Measurements from ENCODE around the gene BACH1.

The BACH1 gene

GRCh38 chr21:29346771-29347170, 48.0 kb downstream of the BACH1 start:
- H3K4me1 ChIP-seq (ENCODE audit: control insufficient read depth in 1 of 2, insufficient read depth in 2 of 2, low read length in 2 of 2) = peaks cover 8 to 11% of the 10 kb centered on the region in 2 experiments
- H3K9me3 ChIP-seq (ENCODE audit: insufficient read depth, low read depth, low read length) = no peaks in the 10 kb centered on the region
- DNase-seq = no peak
- H3K27ac ChIP-seq (ENCODE audit: low read depth, low read length) = no peak overlapping the region
- no peak overlapping the region for H3K14ac ChIP-seq (ENCODE audit: low read length)
- no peak overlapping the region for H3K9ac ChIP-seq (ENCODE audit: low read length)
- peaks cover 2% of the 10 kb centered on the region in 2 experiments for H3K36me3 ChIP-seq (ENCODE audit: control insufficient read depth in 1 of 2, insufficient read depth in 2 of 2, low read length in 2 of 2)
- no peak overlapping the region for H4K91ac ChIP-seq (ENCODE audit: low read depth, low read length)
- no peak overlapping the region for H2AFZ ChIP-seq (ENCODE audit: insufficient read depth, low read length, poor library complexity)
- no peak overlapping the region for H2BK120ac ChIP-seq (ENCODE audit: insufficient read depth, low read length, poor library complexity)
- no peak overlapping the region for H2BK5ac ChIP-seq (ENCODE audit: low read depth, low read length, poor library complexity)
- no peak overlapping the region for H3K4me2 ChIP-seq (ENCODE audit: low read length)
- H3K79me1 ChIP-seq (ENCODE audit: low read length) = no peaks in the 10 kb centered on the region
- H3K4me3 ChIP-seq (ENCODE audit: low read depth, low read length) = no peak overlapping the region
- H3K79me2 ChIP-seq (ENCODE audit: control insufficient read depth, insufficient read depth, low read length, poor library complexity) = no peaks in the 10 kb centered on the region
- H3K23ac ChIP-seq (ENCODE audit: low read length) = no peak overlapping the region
- no peak overlapping the region for H4K12ac ChIP-seq (ENCODE audit: low read depth, low read length)
- H4K8ac ChIP-seq (ENCODE audit: low read depth, low read length) = no peak overlapping the region
- no peak overlapping the region for H3K4ac ChIP-seq (ENCODE audit: low read depth, low read length)
- WGBS (ENCODE audit: extremely low coverage, insufficient coverage, insufficient read length) = no CpG with 5 or more reads among the region's 4 CpGs
- no peak overlapping the region for H2AK5ac ChIP-seq (ENCODE audit: low read length)
- no peak overlapping the region for H2BK12ac ChIP-seq (ENCODE audit: low read length)
- no peaks in the 10 kb centered on the region for H3K27me3 ChIP-seq (ENCODE audit: insufficient read depth, low read length)
- H3K18ac ChIP-seq (ENCODE audit: low read length) = no peak overlapping the region

- H3K4me3 ChIP-seq (ENCODE audit: low read depth, low read length) = no peak overlapping the region
- H3K23ac ChIP-seq (ENCODE audit: low read length) = no peak overlapping the region
- no peaks in the 10 kb centered on the region for H3K27me3 ChIP-seq (ENCODE audit: insufficient read depth, low read length)
- H2AFZ ChIP-seq (ENCODE audit: insufficient read depth, low read length, poor library complexity) = no peak overlapping the region
- no peak overlapping the region for H3K9ac ChIP-seq (ENCODE audit: low read length)
- no peaks in the 10 kb centered on the region for H3K9me3 ChIP-seq (ENCODE audit: insufficient read depth, low read depth, low read length)
- no peak overlapping the region for H2BK12ac ChIP-seq (ENCODE audit: low read length)
- H4K91ac ChIP-seq (ENCODE audit: low read depth, low read length) = no peak overlapping the region
- H2AK5ac ChIP-seq (ENCODE audit: low read length) = no peak overlapping the region
- WGBS (ENCODE audit: extremely low coverage, insufficient coverage, insufficient read length) = no CpG with 5 or more reads among the region's 4 CpGs
- no peak for DNase-seq
- no peak overlapping the region for H4K8ac ChIP-seq (ENCODE audit: low read depth, low read length)
- no peak overlapping the region for H3K18ac ChIP-seq (ENCODE audit: low read length)
- H3K4me2 ChIP-seq (ENCODE audit: low read length) = no peak overlapping the region
- peaks cover 2% of the 10 kb centered on the region for H3K79me1 ChIP-seq (ENCODE audit: low read length)
- H4K12ac ChIP-seq (ENCODE audit: low read depth, low read length) = no peak overlapping the region
- no peak overlapping the region for H2BK120ac ChIP-seq (ENCODE audit: insufficient read depth, low read length, poor library complexity)
- H3K27ac ChIP-seq (ENCODE audit: low read depth, low read length) = no peak overlapping the region
- no peaks in the 10 kb centered on the region for H3K79me2 ChIP-seq (ENCODE audit: control insufficient read depth, insufficient read depth, low read length, poor library complexity)
- no peak overlapping the region for H3K14ac ChIP-seq (ENCODE audit: low read length)
- H3K4me1 ChIP-seq (ENCODE audit: control insufficient read depth in 1 of 2, insufficient read depth in 2 of 2, low read length in 2 of 2) = peaks cover 8 to 11% of the 10 kb centered on the region in 2 experiments
- peaks cover 2 to 3% of the 10 kb centered on the region in 2 experiments for H3K36me3 ChIP-seq (ENCODE audit: control insufficient read depth in 1 of 2, insufficient read depth in 2 of 2, low read length in 2 of 2)
- H2BK5ac ChIP-seq (ENCODE audit: low read depth, low read length, poor library complexity) = no peak overlapping the region
- H3K4ac ChIP-seq (ENCODE audit: low read depth, low read length) = no peak overlapping the region
These were observed 48.6 kb downstream of the BACH1 start for GRCh38 chr21:29347274-29347681.

- no peaks in the 10 kb centered on the region for H3K27me3 ChIP-seq (ENCODE audit: insufficient read depth, low read length)
- no peak overlapping the region for H3K4me3 ChIP-seq (ENCODE audit: low read depth, low read length)
- no peak overlapping the region for H3K9ac ChIP-seq (ENCODE audit: low read length)
- H3K18ac ChIP-seq (ENCODE audit: low read length) = no peak overlapping the region
- no peak overlapping the region for H3K23ac ChIP-seq (ENCODE audit: low read length)
- no peak overlapping the region for H3K4ac ChIP-seq (ENCODE audit: low read depth, low read length)
- H3K79me2 ChIP-seq (ENCODE audit: control insufficient read depth, insufficient read depth, low read length, poor library complexity) = no peaks in the 10 kb centered on the region
- H3K27ac ChIP-seq (ENCODE audit: low read depth, low read length) = no peak overlapping the region
- peaks cover 6 to 13% of the 10 kb centered on the region in 2 experiments for H3K36me3 ChIP-seq (ENCODE audit: control insufficient read depth in 1 of 2, insufficient read depth in 2 of 2, low read length in 2 of 2)
- no peak overlapping the region for H4K8ac ChIP-seq (ENCODE audit: low read depth, low read length)
- H2AK5ac ChIP-seq (ENCODE audit: low read length) = no peak overlapping the region
- WGBS (ENCODE audit: extremely low coverage, insufficient coverage, insufficient read length) = no CpG with 5 or more reads among the region's 4 CpGs
- H4K12ac ChIP-seq (ENCODE audit: low read depth, low read length) = no peak overlapping the region
- H2BK12ac ChIP-seq (ENCODE audit: low read length) = no peak overlapping the region
- no peak overlapping the region for H2BK120ac ChIP-seq (ENCODE audit: insufficient read depth, low read length, poor library complexity)
- DNase-seq = no peak
- H3K4me1 ChIP-seq (ENCODE audit: control insufficient read depth in 1 of 2, insufficient read depth in 2 of 2, low read length in 2 of 2) = peaks cover 4 to 5% of the 10 kb centered on the region in 2 experiments
- H2BK5ac ChIP-seq (ENCODE audit: low read depth, low read length, poor library complexity) = no peak overlapping the region
- H2AFZ ChIP-seq (ENCODE audit: insufficient read depth, low read length, poor library complexity) = no peak overlapping the region
- peaks cover 2% of the 10 kb centered on the region for H3K79me1 ChIP-seq (ENCODE audit: low read length)
- H3K14ac ChIP-seq (ENCODE audit: low read length) = no peak overlapping the region
- H3K4me2 ChIP-seq (ENCODE audit: low read length) = no peak overlapping the region
- no peak overlapping the region for H4K91ac ChIP-seq (ENCODE audit: low read depth, low read length)
- peaks cover 4% of the 10 kb centered on the region for H3K9me3 ChIP-seq (ENCODE audit: insufficient read depth, low read depth, low read length)
These were observed 51.0 kb downstream of the BACH1 start for GRCh38 chr21:29349702-29350101.

- H3K27ac ChIP-seq (ENCODE audit: low read depth, low read length) = peak overlapping the region; percentile 32
- H3K79me2 ChIP-seq (ENCODE audit: control insufficient read depth, insufficient read depth, low read length, poor library complexity) = no peaks in the 10 kb centered on the region
- H3K9me3 ChIP-seq (ENCODE audit: insufficient read depth, low read depth, low read length) = peaks cover 4% of the 10 kb centered on the region
- H3K18ac ChIP-seq (ENCODE audit: low read length) = no peak overlapping the region
- peaks cover 2% of the 10 kb centered on the region for H3K79me1 ChIP-seq (ENCODE audit: low read length)
- H3K14ac ChIP-seq (ENCODE audit: low read length) = no peak overlapping the region
- peaks cover 4 to 5% of the 10 kb centered on the region in 2 experiments for H3K4me1 ChIP-seq (ENCODE audit: control insufficient read depth in 1 of 2, insufficient read depth in 2 of 2, low read length in 2 of 2)
- no peak overlapping the region for H3K9ac ChIP-seq (ENCODE audit: low read length)
- no peak overlapping the region for H4K12ac ChIP-seq (ENCODE audit: low read depth, low read length)
- H2BK5ac ChIP-seq (ENCODE audit: low read depth, low read length, poor library complexity) = no peak overlapping the region
- no peak overlapping the region for H3K23ac ChIP-seq (ENCODE audit: low read length)
- no CpG with 5 or more reads among the region's 6 CpGs for WGBS (ENCODE audit: extremely low coverage, insufficient coverage, insufficient read length)
- H4K8ac ChIP-seq (ENCODE audit: low read depth, low read length) = no peak overlapping the region
- no peak overlapping the region for H2AK5ac ChIP-seq (ENCODE audit: low read length)
- H3K4me2 ChIP-seq (ENCODE audit: low read length) = no peak overlapping the region
- H3K4ac ChIP-seq (ENCODE audit: low read depth, low read length) = no peak overlapping the region
- H3K36me3 ChIP-seq (ENCODE audit: control insufficient read depth in 1 of 2, insufficient read depth in 2 of 2, low read length in 2 of 2) = peaks cover 6 to 17% of the 10 kb centered on the region in 2 experiments
- no peak for DNase-seq
- no peak overlapping the region for H2BK120ac ChIP-seq (ENCODE audit: insufficient read depth, low read length, poor library complexity)
- no peak overlapping the region for H3K4me3 ChIP-seq (ENCODE audit: low read depth, low read length)
- no peak overlapping the region for H2BK12ac ChIP-seq (ENCODE audit: low read length)
- peak overlapping the region; percentile 3 for H4K91ac ChIP-seq (ENCODE audit: low read depth, low read length)
- no peak overlapping the region for H2AFZ ChIP-seq (ENCODE audit: insufficient read depth, low read length, poor library complexity)
- no peaks in the 10 kb centered on the region for H3K27me3 ChIP-seq (ENCODE audit: insufficient read depth, low read length)
These were observed 51.6 kb downstream of the BACH1 start for GRCh38 chr21:29350246-29350779.

Measured in trophoblast cell (in vitro differentiated cells and primary cell).